Measurements from ENCODE around the gene GRHL3. TPM values are rescaled to one million over a fixed set of nuclear protein-coding genes. Genes with fewer than 3 reads are reported as not detected.

Gene GRHL3
- total RNA-seq, 4 donors from 2014 or later = not detected

GRCh38 chr1:24300971-24301784 lies 18.0 kb upstream of the GRHL3 start:
- Histone ChIP-seq H3K27me3 (peaks cover 5% of the 10 kb centered on the region), H3K36me3 (no peaks in the 10 kb centered on the region), H3K27ac (no peak overlapping the region), H3K9me3 (no peaks in the 10 kb centered on the region), H3K4me3 (no peak overlapping the region), H3K4me1 (peaks cover 0 to 7% (median 0%) of the 10 kb centered on the region in 4 donors)
- in situ Hi-C loops (cut with MboI; ENCODE audit: low pct_ligation_motif_present in 1 of 4, low pct_unique_long_range_greater_than_20kb in 1 of 4, low sequenced_read_pairs in 3 of 4) (no loop called here), intact Hi-C loops (cut with DNase I; ENCODE audit: low total_unique reads) (no loop called here)
- 50 to 66% methylated on average over 1 to 7 of the region's 7 CpGs for WGBS, 2 donors (ENCODE audit: low coverage in 1 of 2)
- DNase-seq = no peak
- TF ChIP-seq EP300 (IDR thresholded peaks at IDR 0.05; ENCODE audit: low read depth) = no peak
- TF ChIP-seq POLR2A (IDR thresholded peaks at IDR 0.05) = no peak
- TF ChIP-seq POLR2AphosphoS5 (IDR thresholded peaks at IDR 0.05) = no peak
- TF ChIP-seq, protein P1, sequence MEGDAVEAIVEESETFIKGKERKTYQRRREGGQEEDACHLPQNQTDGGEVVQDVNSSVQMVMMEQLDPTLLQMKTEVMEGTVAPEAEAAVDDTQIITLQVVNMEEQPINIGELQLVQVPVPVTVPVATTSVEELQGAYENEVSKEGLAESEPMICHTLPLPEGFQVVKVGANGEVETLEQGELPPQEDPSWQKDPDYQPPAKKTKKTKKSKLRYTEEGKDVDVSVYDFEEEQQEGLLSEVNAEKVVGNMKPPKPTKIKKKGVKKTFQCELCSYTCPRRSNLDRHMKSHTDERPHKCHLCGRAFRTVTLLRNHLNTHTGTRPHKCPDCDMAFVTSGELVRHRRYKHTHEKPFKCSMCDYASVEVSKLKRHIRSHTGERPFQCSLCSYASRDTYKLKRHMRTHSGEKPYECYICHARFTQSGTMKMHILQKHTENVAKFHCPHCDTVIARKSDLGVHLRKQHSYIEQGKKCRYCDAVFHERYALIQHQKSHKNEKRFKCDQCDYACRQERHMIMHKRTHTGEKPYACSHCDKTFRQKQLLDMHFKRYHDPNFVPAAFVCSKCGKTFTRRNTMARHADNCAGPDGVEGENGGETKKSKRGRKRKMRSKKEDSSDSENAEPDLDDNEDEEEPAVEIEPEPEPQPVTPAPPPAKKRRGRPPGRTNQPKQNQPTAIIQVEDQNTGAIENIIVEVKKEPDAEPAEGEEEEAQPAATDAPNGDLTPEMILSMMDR (IDR thresholded peaks at IDR 0.05) = no peak

DNA sequence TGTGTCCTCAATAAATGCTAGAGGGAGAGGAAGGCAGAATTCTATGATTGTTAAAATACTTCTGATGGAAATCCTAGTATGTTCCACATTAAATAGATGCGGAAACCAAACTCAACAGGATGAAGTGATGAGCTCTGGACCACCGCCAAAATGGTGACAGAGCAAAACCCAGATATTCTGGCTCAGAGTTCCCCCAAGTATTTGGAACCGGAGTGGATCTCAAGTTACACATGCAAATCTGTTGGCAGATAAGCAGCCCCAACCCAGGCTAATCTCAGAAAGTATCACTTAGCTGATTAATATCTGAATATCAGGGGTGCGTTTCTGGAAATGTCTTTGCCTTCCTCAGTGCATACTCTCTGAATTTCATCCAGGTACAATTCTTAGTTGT lies 17.4 kb upstream of the GRHL3 start:
- DNase-seq = no peak
- H3K27ac ChIP-seq = no peak overlapping the region
- in situ Hi-C loops (cut with MboI; ENCODE audit: low pct_ligation_motif_present in 1 of 4, low pct_unique_long_range_greater_than_20kb in 1 of 4, low sequenced_read_pairs in 3 of 4) = no loop called here

GRCh38 chr1:24302209-24302611 lies 16.9 kb upstream of the GRHL3 start:
- no peak for DNase-seq
- Histone ChIP-seq H3K4me1 (peaks cover 0 to 7% (median 0%) of the 10 kb centered on the region in 4 donors), H3K27me3 (peaks cover 5% of the 10 kb centered on the region), H3K27ac (no peak overlapping the region), H3K4me3 (no peak overlapping the region), H3K9me3 (no peaks in the 10 kb centered on the region), H3K36me3 (no peaks in the 10 kb centered on the region)
- in situ Hi-C loops (cut with MboI; ENCODE audit: low pct_ligation_motif_present in 1 of 4, low pct_unique_long_range_greater_than_20kb in 1 of 4, low sequenced_read_pairs in 3 of 4) (no loop called here), intact Hi-C loops (cut with DNase I; ENCODE audit: low total_unique reads) (no loop called here)
- TF ChIP-seq POLR2A (IDR thresholded peaks at IDR 0.05) = no peak
- TF ChIP-seq, protein P1 (IDR thresholded peaks at IDR 0.05) = no peak
- no peak for TF ChIP-seq EP300 (IDR thresholded peaks at IDR 0.05; ENCODE audit: low read depth)
- no peak for TF ChIP-seq POLR2AphosphoS5 (IDR thresholded peaks at IDR 0.05)
- 71 to 74% methylated on average over 3 of the region's 3 CpGs for WGBS, 2 donors (ENCODE audit: low coverage in 1 of 2)

More for the DNA sequence above, 17.4 kb upstream of the GRHL3 start:
- peaks cover 5% of the 10 kb centered on the region for H3K27me3 ChIP-seq
- peaks cover 0 to 7% (median 0%) of the 10 kb centered on the region in 4 donors for H3K4me1 ChIP-seq
- TF ChIP-seq, protein P1 (IDR thresholded peaks at IDR 0.05) = no peak
- TF ChIP-seq POLR2A (IDR thresholded peaks at IDR 0.05) (no peak), EP300 (IDR thresholded peaks at IDR 0.05; ENCODE audit: low read depth) (no peak), POLR2AphosphoS5 (IDR thresholded peaks at IDR 0.05) (no peak)
- H3K4me3 ChIP-seq = no peak overlapping the region
- 66 to 75% methylated on average over 4 of the region's 4 CpGs for whole genome bisulfite sequencing, 2 donors (ENCODE audit: low coverage in 1 of 2)
- H3K9me3 ChIP-seq = no peaks in the 10 kb centered on the region
- H3K36me3 ChIP-seq = no peaks in the 10 kb centered on the region
- intact Hi-C loops (cut with DNase I; ENCODE audit: low total_unique reads) = no loop called here

- no peak for DNase-seq
- TF ChIP-seq, protein P1 (IDR thresholded peaks at IDR 0.05) = no peak
- no peak for TF ChIP-seq POLR2A (IDR thresholded peaks at IDR 0.05)
- no peak for TF ChIP-seq EP300 (IDR thresholded peaks at IDR 0.05; ENCODE audit: low read depth)
- TF ChIP-seq POLR2AphosphoS5 (IDR thresholded peaks at IDR 0.05) = no peak
- Histone ChIP-seq H3K4me3 (no peak overlapping the region), H3K36me3 (no peaks in the 10 kb centered on the region), H3K9me3 (no peaks in the 10 kb centered on the region), H3K27ac (no peak overlapping the region), H3K27me3 (peaks cover 5% of the 10 kb centered on the region), H3K4me1 (peaks cover 0 to 7% (median 0%) of the 10 kb centered on the region in 4 donors)
- 89% methylated on average over 4 of the region's 4 CpGs; no CpG with 5 or more reads in 1 of the 2 donors for WGBS, 2 donors (ENCODE audit: low coverage in 1 of 2)
- in situ Hi-C loops (cut with MboI; ENCODE audit: low pct_ligation_motif_present in 1 of 4, low pct_unique_long_range_greater_than_20kb in 1 of 4, low sequenced_read_pairs in 3 of 4) (no loop called here), intact Hi-C loops (cut with DNase I; ENCODE audit: low total_unique reads) (no loop called here)
These were observed 15.6 kb upstream of the GRHL3 start for GRCh38 chr1:24303600-24303999.

All from transverse colon (tissue), 4 donors.